Heart left ventricle (tissue), 13 donors: ENCODE data around the gene SERPINA6.

Source experiments
- POLR2A ChIP-seq, 2 donors: fragments of 450-650 bp; IDR thresholded peaks; one replicate each; pipeline ENCODE4 v1.6.1; 2017; ENCODE audit warnings: antibody characterized with exemption in 2 of 2, mild to moderate bottlenecking in 2 of 2, moderate library complexity in 2 of 2
- TF ChIP-seq, protein P1 (sequence below), 12 donors: fragments of 200-600 bp; sonication (generic) in 4 of 12; IDR thresholded peaks; one replicate each; pipeline versions ENCODE4 v1.5.0 to v1.8.0; 2018 to 2022; ENCODE audit warnings: antibody characterized with exemption in 12 of 12, mild to moderate bottlenecking in 5 of 12
- donor health status: ischemic (EF 13 %, LVEDD 7.1; RV severe dilation, severe dysfunction).
- donor health status: DM: no; HTN: yes; CAD: no.
- donor health status: DM: no; HTN: no; CAD: no.
- donor health status: ischemic (EF 25% LVEDD 6.9; RV normal size, moderate dysfunction).
- donor health status: ischemic (EF 25% LVEDD 5.7; RV mildly dilated, moderate dysfunction).
- donor health status: ischemic (EF 35%, LVEDD 5.7; RV mildly dilated, moderate dysfunction).
- donor health status: nonischemic (EF 11% LVEDD 7.7; RV severe dilation, severe dysfunction).
- donor health status: DM: yes; HTN: yes; CAD: no.
- donor health status: PGD.
- donor health status: ischemic (EF 29% LVEDD 5.4; RV normal size, mild dysfunction).
- donor health status: nonischemic (EF 23%, LVEDD 6.1; RV moderate dilation, normal function).

DNA sequence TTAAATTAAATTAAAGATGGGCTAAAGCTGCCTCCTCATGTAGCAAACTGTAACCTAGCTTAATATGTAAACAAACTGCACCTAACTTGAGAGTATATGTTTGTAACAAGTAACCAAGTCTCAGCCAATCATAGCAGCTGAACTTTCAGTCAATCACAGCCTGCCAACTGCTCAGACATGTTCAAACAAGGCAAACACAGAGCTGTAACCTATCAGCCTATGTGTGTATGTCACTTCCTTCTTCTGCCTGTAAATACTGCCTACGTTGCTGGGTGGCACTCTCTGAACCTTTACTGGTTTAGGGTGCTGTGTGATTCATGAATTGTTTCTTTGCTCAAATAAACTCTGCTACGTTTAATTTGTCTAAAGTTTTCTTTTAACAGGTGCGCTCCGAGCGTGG lies 2.9 kb downstream of the SERPINA6 start:
- TF ChIP-seq, protein P1, sequence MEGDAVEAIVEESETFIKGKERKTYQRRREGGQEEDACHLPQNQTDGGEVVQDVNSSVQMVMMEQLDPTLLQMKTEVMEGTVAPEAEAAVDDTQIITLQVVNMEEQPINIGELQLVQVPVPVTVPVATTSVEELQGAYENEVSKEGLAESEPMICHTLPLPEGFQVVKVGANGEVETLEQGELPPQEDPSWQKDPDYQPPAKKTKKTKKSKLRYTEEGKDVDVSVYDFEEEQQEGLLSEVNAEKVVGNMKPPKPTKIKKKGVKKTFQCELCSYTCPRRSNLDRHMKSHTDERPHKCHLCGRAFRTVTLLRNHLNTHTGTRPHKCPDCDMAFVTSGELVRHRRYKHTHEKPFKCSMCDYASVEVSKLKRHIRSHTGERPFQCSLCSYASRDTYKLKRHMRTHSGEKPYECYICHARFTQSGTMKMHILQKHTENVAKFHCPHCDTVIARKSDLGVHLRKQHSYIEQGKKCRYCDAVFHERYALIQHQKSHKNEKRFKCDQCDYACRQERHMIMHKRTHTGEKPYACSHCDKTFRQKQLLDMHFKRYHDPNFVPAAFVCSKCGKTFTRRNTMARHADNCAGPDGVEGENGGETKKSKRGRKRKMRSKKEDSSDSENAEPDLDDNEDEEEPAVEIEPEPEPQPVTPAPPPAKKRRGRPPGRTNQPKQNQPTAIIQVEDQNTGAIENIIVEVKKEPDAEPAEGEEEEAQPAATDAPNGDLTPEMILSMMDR (IDR thresholded peaks at IDR 0.05): no peak
- no peak for TF ChIP-seq POLR2A (IDR thresholded peaks at IDR 0.05)
